Endothelial cell of umbilical vein (primary cell): ENCODE results near the gene CD19. TPM values are rescaled to one million over a fixed set of nuclear protein-coding genes. Genes with fewer than 3 reads are reported as not detected.

Experiments
- BruUV-seq: library from RNA; stranded (reverse); fragments of 400-500 nt; replicated peaks from 2 replicates; lab custom pipeline; 2021; lab: Mats Ljungman, UMichigan
- CTCF ChIA-PET: fragments of 300-600, 350-600 bp; sonication (Branson Sonifier 250); formaldehyde crosslinking; loops from one replicate; lab custom pipeline; 2021; ENCODE audit warnings: antibody characterized with exemption, inconsistent platforms; lab: Charles Lee
- POLR2A ChIA-PET: fragments of 300-600, 350-600 bp; sonication (Branson Sonifier 250); formaldehyde crosslinking; loops from one replicate; lab custom pipeline; 2021; ENCODE audit warnings: antibody characterized with exemption, inconsistent platforms; lab: Charles Lee
- DNase-seq: peaks from one replicate; pipeline ENCODE4 v3.0.0-alpha.2; 2011; ENCODE audit warnings: low read depth, low spot score
- FAIRE-seq: peaks from 2 replicates; lab custom pipeline; 2011; peaks lifted over from hg19 to GRCh38; lab: Jason Lieb, UNC
- H2AFZ ChIP-seq: 2 replicates; pipeline ENCODE4 v1.6.0; 2012; ENCODE audit warnings: low read depth, low read length, control low read depth, inconsistent platforms
- H3K27ac ChIP-seq: 2 replicates; pipeline ENCODE4 v1.5.1; 2011; ENCODE audit warnings: low read depth, mild to moderate bottlenecking, control low read depth, low read length, moderate library complexity; ENCODE audit not compliant: insufficient read depth
- H3K27me3 ChIP-seq, 2 experiments: 2 replicates each; pipeline versions ENCODE4 v1.6.0 to v1.6.1; 2011; ENCODE audit warnings: low read length in 2 of 2, mixed read lengths in 1 of 2; ENCODE audit not compliant: control insufficient read depth in 2 of 2, insufficient read depth in 2 of 2
- H3K36me3 ChIP-seq, 2 experiments: 2 replicates in 1 of 2; 3 replicates in 1 of 2; pipeline ENCODE4 v1.5.1; 2011; ENCODE audit warnings: low read length in 2 of 2, mild to moderate bottlenecking in 1 of 2, moderate library complexity in 1 of 2; ENCODE audit not compliant: control insufficient read depth in 2 of 2, insufficient read depth in 2 of 2; ENCODE audit errors: extremely low read depth in 1 of 2
- H3K4me1 ChIP-seq: 3 replicates; pipeline ENCODE4 v1.5.1; 2011; ENCODE audit warnings: mild to moderate bottlenecking, low read length; ENCODE audit not compliant: control insufficient read depth, insufficient read depth; ENCODE audit errors: extremely low read depth
- H3K4me2 ChIP-seq: 2 replicates; pipeline ENCODE4 v1.6.1; 2011; ENCODE audit warnings: low read length, control low read depth, mixed read lengths; ENCODE audit not compliant: insufficient read depth
- H3K4me3 ChIP-seq, 3 experiments: fragments of 200-600 bp in 1 of 3; sonication (generic), shearing (Covaris generic) in 1 of 3; replicated peaks in 1 of 3; 2 replicates each; pipeline ENCODE4 v1.5.1; 2011 to 2016; ENCODE audit warnings: control low read depth in 3 of 3, low read length in 3 of 3, mild to moderate bottlenecking in 2 of 3, inconsistent platforms in 1 of 3, low read depth in 1 of 3, moderate library complexity in 1 of 3; ENCODE audit not compliant: insufficient read depth in 1 of 3
- H3K79me2 ChIP-seq: 2 replicates; pipeline ENCODE4 v1.6.0; 2012; ENCODE audit warnings: low read length, inconsistent platforms; ENCODE audit not compliant: control insufficient read depth, insufficient read depth
- H3K9ac ChIP-seq: replicated peaks from 2 replicates; pipeline ENCODE3; 2011; ENCODE audit warnings: low read length, control low read depth; ENCODE audit not compliant: insufficient read depth; ENCODE audit errors: extremely low read depth
- H3K9me1 ChIP-seq: replicated peaks from 3 replicates; pipeline ENCODE4 v1.6.0; 2011; ENCODE audit warnings: mild to moderate bottlenecking, low read length; ENCODE audit not compliant: control insufficient read depth, insufficient read depth; ENCODE audit errors: extremely low read depth
- H3K9me3 ChIP-seq: replicated peaks from 2 replicates; pipeline ENCODE4 v1.5.1; 2012; ENCODE audit warnings: low read length, inconsistent platforms; ENCODE audit not compliant: control insufficient read depth, insufficient read depth
- H4K20me1 ChIP-seq: replicated peaks from 2 replicates; pipeline ENCODE3; 2011; ENCODE audit warnings: mild to moderate bottlenecking, low read length; ENCODE audit not compliant: control insufficient read depth, insufficient read depth; ENCODE audit errors: extremely low read depth
- EZH2 ChIP-seq: IDR thresholded peaks from 2 replicates; pipeline ENCODE4 v1.6.1; 2012; ENCODE audit warnings: borderline replicate concordance, low read depth, mild to moderate bottlenecking, moderate library complexity, low read length, inconsistent platforms; ENCODE audit not compliant: severe bottlenecking
- FOS ChIP-seq: IDR thresholded peaks from 2 replicates; pipeline ENCODE4 v1.6.1; 2011; ENCODE audit warnings: mild to moderate bottlenecking, low read length, moderate library complexity, borderline replicate concordance; ENCODE audit not compliant: insufficient read depth
- GATA2 ChIP-seq: IDR thresholded peaks from 2 replicates; pipeline ENCODE4 v1.7.0; 2011; ENCODE audit warnings: low read depth, mild to moderate bottlenecking, moderate library complexity, mixed read lengths, low read length; ENCODE audit not compliant: insufficient read length, insufficient read depth
- JUN ChIP-seq: IDR thresholded peaks from 2 replicates; pipeline ENCODE4 v1.6.1; 2011; ENCODE audit warnings: borderline replicate concordance, low read depth; ENCODE audit not compliant: insufficient read length, insufficient read depth
- MYC ChIP-seq: IDR thresholded peaks from one replicate; pipeline ENCODE4 v1.6.1; 2011; ENCODE audit warnings: mild to moderate bottlenecking, low read depth, low read length
- POLR2A ChIP-seq: IDR thresholded peaks from 2 replicates; pipeline ENCODE4 v1.6.1; 2012; ENCODE audit warnings: low read depth, mild to moderate bottlenecking, control low read depth, low read length
- POLR2AphosphoS5 ChIP-seq: IDR thresholded peaks from 2 replicates; pipeline ENCODE4 v1.6.1; 2012; ENCODE audit warnings: low read depth, mild to moderate bottlenecking, control low read depth, low read length, moderate library complexity; ENCODE audit not compliant: insufficient read depth
- dilution Hi-C: fragments of 300-500 bp; cut with MboI; formaldehyde crosslinking; loops from one replicate; pipeline ENCODE4 v1.15.0; 2019; ENCODE audit warnings: low sequenced_read_pairs; ENCODE audit not compliant: extremely low pct_ligation_motif_present
- intact Hi-C: fragments of 100-400 bp; cut with micrococcal nuclease; formaldehyde crosslinking; loops from one replicate; pipeline ENCODE4 v1.10.0; 2022
- polyA plus RNA-seq, 4 experiments: library from polyadenylated mRNA; depleted of rRNA in 3 of 4; stranded (reverse) in 3 of 4; unstranded in 1 of 4; fragments of >200 nt; gene quantifications; 2 replicates each; pipeline versions ENCODE4 v1.2.1 to v1.2.3, GENCODE V29; 2011 to 2012; ENCODE audit warnings: missing spikeins in 1 of 4
- total RNA-seq: library from RNA; stranded (reverse); gene quantifications from 2 replicates; pipeline ENCODE4 v1.2.3, GENCODE V29; 2021
- TF ChIP-seq, protein P1 (sequence below): IDR thresholded peaks from 2 replicates; pipeline ENCODE4 v1.6.1; 2011; ENCODE audit not compliant: insufficient read depth, insufficient read length
- TF ChIP-seq, protein P2 (sequence below), 2 donors: IDR thresholded peaks; 1 replicate in 1 of 2; 2 replicates in 1 of 2; pipeline ENCODE4 v1.5.1; 2011; ENCODE audit warnings: low read length in 2 of 2, mild to moderate bottlenecking in 2 of 2, moderate library complexity in 2 of 2, control low read depth in 1 of 2, inconsistent platforms in 1 of 2, low read depth in 1 of 2; ENCODE audit not compliant: insufficient read depth in 1 of 2; ENCODE audit errors: extremely low read depth in 1 of 2

Gene CD19
- total and polyA plus RNA-seq, 2 donors (not counting 3 experiments of a cell fraction or from before 2014, with no cell fraction given), result 0.06 TPM; not detected in 1

DNA sequence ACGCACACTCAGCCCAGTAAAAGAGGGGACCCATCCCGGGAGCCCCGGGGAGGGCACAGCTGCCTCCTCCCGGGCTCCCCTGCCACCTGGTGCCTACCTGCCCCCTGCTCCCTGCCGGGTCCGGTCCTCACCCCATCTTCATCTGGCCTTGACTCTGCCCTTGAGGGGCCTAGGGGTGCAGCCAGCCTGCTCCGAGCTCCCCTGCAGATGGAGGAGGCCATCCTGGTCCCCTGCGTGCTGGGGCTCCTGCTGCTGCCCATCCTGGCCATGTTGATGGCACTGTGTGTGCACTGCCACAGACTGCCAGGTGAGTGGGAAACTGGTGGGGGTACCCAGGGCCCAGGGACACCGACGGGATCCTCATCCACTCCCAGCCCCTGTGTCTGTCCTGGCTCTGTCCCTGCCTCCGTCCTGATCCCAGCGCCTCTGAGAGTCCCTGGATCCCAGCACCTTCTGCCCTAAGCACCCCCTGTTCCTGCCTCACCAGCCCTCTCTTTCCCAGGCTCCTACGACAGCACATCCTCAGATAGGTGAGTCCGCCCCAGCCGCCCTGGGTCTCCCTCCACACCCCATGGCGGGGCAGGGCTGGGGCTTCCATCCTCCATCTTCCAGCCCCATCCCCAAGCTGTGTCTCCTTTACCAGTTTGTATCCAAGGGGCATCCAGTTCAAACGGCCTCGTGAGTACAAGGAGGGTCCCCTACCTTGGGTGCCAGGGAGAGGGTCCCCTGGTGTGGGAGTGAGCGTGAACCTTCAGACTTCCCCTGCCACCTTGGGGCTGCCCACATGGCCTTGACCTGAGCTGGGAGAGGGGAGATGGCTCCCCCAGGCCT is 53.7 kb downstream of the CD19 start:
- intact Hi-C loops (no loop called here), dilution Hi-C loops (no loop called here)
- no peak overlapping the region for H3K9ac ChIP-seq
- H4K20me1 ChIP-seq, result no peaks in the 10 kb centered on the region
- H3K27me3 ChIP-seq, result no peaks in the 10 kb centered on the region
- H3K36me3 ChIP-seq, result peaks cover 5 to 28% of the 10 kb centered on the region in 2 experiments
- DNase-seq (no peak), FAIRE-seq (no peak)
- no peak overlapping the region for H3K4me2 ChIP-seq
- CTCF ChIA-PET, result interaction anchor here (1.4 kb wide), 1 partner anchor 12 kb away, joined by 8 read pairs; no protein-coding TSS in a partner anchor
- TF ChIP-seq POLR2AphosphoS5 (no peak), JUN (no peak), GATA2 (no peak), POLR2A (no peak), FOS (no peak), MYC (no peak), EZH2 (no peak)
- TF ChIP-seq, protein P1, sequence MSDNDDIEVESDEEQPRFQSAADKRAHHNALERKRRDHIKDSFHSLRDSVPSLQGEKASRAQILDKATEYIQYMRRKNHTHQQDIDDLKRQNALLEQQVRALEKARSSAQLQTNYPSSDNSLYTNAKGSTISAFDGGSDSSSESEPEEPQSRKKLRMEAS, result no peak
- TF ChIP-seq, protein P2, sequence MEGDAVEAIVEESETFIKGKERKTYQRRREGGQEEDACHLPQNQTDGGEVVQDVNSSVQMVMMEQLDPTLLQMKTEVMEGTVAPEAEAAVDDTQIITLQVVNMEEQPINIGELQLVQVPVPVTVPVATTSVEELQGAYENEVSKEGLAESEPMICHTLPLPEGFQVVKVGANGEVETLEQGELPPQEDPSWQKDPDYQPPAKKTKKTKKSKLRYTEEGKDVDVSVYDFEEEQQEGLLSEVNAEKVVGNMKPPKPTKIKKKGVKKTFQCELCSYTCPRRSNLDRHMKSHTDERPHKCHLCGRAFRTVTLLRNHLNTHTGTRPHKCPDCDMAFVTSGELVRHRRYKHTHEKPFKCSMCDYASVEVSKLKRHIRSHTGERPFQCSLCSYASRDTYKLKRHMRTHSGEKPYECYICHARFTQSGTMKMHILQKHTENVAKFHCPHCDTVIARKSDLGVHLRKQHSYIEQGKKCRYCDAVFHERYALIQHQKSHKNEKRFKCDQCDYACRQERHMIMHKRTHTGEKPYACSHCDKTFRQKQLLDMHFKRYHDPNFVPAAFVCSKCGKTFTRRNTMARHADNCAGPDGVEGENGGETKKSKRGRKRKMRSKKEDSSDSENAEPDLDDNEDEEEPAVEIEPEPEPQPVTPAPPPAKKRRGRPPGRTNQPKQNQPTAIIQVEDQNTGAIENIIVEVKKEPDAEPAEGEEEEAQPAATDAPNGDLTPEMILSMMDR (IDR thresholded peaks at IDR 0.05; ENCODE audit: extremely low read depth in 1 of 2, insufficient read depth in 1 of 2, low read depth in 1 of 2, low read length in 2 of 2), result no peak
- H3K27ac ChIP-seq, result no peak overlapping the region
- H3K79me2 ChIP-seq, result no peaks in the 10 kb centered on the region
- no peak overlapping the region for H2AFZ ChIP-seq
- no TSS peak for BruUV-seq
- H3K4me1 ChIP-seq, result no peaks in the 10 kb centered on the region
- POLR2A ChIA-PET, result interaction anchor here (0.9 kb wide), 1 partner anchor 35 kb away, joined by 3 read pairs; the partner anchor contains the start of gene NFATC2IP
- H3K9me3 ChIP-seq, result no peaks in the 10 kb centered on the region
- no peaks in the 10 kb centered on the region for H3K9me1 ChIP-seq
- H3K4me3 ChIP-seq, result no peak overlapping the region
